Cortex of kidney (tissue), 1 donor: ENCODE data around the gene EVA1A.

Experiments
- DNase-seq: peaks from one replicate; lab custom pipeline; 2025; lab: John Stamatoyannopoulos, UW

The EVA1A gene

DNA sequence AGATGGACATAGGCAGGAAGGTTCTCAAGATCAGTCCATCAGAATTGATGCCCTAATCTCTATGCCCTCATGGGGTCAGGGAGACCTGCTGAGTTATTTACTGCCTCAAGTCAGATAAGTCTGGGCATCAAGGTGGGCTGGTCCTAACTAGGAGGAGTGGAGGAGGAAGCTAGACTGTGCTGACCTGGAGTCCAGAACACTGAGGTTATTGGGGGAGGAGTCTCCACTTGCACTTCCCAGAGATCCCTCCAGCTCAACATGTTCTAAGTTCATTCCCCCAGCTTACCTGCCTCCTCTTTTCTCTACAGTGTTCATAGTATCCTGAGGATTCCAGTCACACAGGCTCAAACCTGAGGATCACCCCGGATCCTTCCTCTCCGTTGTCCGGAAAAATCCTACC lies 19.3 kb downstream of the EVA1A start:
- no peak for DNase-seq

DNA sequence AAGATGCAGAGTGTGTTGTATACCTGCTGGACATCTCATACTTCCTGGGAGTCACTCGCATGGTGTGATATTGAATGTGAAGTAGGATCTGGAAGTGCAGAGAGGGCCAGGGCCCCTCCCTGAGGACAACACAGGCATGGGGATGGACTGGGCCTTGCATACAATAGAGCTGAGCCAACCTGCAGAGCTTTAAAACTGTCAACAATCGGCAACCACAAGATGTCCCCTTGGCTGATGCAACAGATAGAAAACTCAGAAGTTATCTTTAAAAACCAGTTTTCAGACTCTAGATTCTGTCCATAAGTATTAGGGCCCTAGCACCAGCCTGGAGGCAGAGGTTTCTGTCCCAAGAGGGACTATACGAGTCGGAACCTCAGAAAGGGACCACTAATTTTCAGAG lies 19.7 kb downstream of the EVA1A start:
- no peak for DNase-seq

DNA sequence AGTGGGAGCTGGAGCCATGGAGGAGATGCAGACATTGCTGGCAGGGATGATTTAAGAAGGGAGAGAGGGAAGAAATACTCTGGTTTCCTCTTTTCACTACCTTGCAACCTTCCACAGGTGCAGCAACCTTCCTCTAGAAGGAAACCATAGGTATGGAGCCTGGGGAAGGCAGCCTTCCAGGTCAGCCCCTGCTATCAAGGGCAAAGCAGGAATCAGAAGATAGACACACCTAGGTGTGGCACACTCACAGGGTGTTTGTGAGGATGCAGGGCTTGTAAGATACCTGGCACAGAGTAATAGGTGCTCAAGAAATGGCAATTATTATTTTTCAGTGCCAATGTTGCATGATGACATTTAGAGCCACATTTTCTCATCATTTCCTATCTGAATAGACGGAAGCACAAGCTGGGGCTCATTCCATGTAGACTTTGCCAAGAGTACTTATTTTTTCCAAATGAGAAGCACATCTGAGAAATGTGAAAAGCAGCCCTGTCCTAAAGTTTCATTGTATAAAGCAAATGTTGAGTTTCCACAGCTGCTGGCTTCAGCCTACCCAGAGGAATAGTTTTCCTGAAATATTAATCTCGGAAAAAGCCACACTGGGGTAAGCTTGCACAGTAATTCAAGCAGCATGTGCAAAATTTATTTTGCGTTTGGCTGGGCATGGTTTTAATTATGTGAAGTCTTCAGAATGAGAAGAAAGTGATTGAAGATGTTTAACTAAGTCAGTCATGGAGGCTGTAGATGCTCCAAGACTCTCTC lies 20.6 kb downstream of the EVA1A start:
- DNase-seq: no peak

- no peak for DNase-seq
Observed at GRCh38 chr2:75538521-75539490, 21.9 kb downstream of the EVA1A start.

DNA sequence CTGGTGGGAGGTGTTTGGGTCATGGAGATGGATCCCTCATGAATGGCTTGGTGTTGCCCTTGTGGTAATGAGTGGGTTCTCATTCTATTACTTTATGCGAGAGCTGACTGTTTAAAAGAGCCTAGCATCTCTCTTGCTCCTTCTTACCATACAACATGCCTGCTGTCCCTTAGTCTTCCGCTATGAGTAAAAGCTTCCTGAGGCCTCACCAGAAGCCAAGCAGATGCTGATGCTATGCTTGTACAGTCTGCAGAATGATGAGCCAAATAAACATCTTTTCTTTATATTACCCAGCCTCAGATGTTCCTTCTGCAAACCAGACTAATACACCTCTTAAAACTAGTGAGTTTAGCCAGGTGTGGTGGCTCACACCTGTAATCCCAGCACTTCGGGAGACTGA lies 23.1 kb downstream of the EVA1A start:
- no peak for DNase-seq

DNA sequence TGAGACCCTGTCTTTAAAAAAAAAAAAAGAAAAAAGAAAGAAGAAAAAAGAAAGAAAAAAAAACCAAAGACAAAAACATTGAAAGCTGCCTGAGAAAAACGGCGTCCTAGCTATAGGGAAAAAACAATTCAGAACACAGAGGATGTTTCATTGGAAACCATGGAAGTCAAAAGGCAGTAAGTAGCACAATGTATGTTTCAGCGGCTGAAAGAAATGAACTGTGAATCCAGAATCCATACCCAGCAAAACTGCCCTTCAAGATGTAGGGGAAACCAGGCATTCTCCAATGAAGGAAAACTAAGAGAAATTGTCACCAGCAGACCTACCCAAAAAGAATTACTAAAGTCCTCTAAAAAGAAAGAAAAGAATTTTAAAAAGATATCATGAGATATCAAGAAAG lies 27.6 kb downstream of the EVA1A start:
- no peak for DNase-seq

DNA sequence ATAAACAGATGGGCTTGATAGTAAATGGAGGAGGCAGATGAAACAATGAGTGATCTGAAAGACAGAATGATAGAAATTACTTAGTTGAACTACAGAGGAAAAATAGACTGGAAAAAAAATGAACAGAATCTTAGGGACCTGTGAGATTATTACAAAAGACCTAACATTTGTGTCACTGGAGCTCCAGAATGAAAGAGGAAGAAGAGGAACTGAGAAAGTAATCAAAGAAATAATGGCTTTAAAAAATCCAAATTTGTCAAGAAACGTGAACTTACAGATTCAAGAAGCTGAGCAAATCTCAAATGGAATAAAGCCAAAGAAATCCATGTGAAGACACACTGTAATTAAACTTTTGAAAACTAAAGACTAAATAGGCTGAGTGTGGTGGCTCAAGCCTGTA lies 28.3 kb downstream of the EVA1A start:
- DNase-seq: no peak

DNA sequence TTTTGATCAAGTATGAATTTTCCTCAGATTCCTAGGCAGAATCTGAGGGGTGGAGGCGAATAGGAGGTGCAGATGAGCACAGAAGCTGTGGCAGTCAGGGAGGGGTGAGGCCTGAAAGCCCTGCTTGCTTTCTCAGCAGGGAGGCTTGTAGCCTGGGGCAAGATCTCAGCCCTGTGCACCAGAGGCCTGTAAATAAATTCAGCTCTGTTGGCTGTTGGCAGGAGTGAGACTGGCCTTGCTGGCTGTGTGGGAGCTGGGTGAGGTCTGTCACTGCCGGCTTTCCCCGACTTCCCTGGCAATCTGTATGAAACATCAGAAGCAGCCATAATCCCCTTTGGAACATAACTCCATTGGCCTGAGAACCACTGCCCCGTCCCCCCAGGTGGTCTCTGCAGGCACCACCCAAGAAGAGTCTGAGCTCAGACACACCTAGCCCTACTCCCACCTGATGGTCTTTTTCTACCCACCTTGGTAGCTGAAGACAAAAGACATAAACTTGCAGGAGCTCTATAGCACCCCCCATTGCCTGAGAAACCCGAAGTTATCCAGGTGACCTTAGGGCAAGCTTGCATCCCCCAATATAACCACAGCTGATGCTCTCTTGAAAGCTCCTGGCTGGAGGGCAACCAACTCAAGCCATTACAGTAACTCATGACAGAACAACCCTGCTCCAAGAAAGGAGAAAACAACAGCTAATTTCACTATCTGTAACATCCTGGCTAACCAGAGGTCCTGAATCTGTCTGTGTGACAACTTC lies 32.3 kb downstream of the EVA1A start:
- no peak for DNase-seq

GRCh38 chr2:75527676-75528075 lies 33.1 kb downstream of the EVA1A start:
- DNase-seq: no peak

GRCh38 chr2:75526842-75527241 lies 33.9 kb downstream of the EVA1A start:
- DNase-seq: no peak

DNA sequence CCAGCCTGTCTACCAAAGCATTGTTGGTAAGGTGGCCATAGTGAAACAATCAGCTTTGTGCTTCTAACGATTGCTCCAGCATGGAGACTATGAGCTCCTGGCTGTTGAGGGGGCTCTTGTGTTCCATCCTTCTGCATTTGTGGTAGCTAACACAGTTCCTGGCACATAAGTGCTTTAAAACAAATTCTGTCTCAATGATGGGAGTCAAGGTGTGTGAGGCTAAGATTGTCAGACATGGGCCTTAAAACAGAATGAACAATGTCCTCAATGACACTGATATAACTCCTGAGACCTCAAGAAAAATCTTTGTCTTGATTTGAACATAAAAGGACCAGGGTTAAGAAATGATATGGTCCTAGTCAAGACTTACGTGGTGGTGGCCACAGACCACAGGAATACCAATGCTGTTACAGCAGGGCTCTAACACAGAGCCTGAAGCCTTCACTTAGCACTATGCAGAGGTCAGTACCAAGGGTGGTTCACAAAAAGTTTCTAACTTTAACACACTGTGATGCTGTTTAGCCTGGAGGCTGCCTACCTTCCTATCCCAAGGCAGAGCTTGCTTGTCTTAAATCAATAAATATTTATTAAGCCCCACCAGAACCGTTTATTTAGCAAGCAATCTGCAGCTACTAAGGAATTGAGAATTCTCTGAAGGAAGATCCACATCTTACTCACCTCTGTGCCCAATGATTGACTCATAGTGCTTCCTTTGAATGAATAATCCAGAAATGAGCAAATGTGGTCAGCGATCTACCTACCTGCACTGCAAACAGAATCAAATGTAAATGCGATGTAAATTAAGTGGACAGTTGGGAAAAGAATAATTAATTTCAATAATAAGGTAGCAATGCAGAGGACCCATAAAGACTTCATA lies 35.1 kb downstream of the EVA1A start:
- DNase-seq: no peak

DNA sequence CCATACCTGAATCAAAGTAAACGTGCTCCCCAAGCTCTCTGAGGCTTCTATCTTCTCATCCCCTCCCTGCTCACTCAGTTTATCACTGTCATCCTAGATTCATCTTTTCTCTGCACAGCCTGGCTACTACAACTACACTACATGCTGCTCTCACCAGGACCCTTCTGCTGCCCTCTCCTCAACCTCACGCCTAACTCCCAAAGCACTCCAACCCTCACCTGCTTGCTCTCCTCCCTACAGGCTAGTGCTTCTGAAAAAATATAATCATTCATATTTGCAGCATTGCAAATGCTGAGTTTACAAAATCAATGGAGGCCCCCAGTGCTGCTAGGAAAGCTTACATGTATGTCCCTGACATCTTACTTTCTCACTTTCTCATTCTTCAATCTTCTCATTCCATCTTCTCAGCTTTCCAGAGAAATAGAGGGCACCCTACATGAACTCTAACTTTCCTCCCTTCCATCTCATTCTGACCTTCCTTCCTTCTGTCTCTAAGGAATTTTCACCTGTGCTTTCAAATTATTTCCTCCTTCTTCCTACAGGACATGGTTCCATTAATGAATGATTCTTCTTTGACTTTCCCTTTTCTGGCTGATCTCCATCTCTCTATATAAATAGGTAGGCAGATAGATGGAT lies 36.3 kb downstream of the EVA1A start:
- DNase-seq: no peak

DNA sequence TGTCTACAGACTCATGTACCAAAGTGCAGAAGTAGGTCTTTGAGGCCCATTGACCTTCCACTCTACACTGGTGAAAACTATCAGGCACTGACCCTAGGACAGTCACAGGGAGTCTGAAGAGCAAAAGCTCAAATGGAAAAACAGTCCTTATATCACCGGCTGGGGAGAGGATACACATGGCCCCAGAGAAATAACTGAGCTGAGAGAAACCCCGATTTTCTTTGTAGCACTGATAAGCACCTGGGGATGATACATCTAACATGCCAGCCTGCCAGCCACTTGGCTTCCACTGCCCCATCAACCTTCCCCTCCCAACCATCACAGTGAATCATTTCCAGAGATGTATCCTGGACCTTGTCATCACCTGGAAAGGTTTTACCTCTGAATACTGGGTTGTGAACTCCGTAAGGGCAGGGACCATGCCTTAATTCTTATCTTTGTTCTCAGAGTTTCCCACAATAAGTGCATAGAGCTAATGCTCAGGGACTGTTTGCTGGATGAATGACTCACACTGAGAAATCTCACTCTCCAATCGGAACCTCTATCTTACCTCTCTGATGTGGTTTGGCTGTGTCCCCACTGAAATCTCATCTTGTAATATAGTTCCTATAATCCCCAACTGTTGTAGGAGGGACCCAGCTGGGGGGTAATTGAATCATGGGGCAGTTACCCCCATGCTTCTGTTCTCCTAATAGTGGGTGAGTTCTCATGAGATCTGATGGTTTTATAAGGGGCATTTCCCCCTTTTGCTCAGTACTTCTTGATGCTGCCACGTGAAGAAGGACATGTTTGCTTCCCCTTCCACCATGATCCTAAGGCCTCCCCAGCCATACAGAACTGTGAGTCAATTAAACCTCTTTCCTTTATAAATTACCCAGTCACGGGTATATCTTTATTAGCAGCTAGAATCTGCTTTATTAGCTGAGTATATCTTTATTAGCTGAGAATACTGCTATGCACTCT lies 37.1 kb downstream of the EVA1A start:
- no peak for DNase-seq

- DNase-seq: no peak
Observed at GRCh38 chr2:75522543-75523312, 38.0 kb downstream of the EVA1A start.

- no peak for DNase-seq
Observed at GRCh38 chr2:75521225-75521872, 39.4 kb downstream of the EVA1A start.

GRCh38 chr2:75519843-75520242 lies 40.9 kb downstream of the EVA1A start:
- no peak for DNase-seq

DNA sequence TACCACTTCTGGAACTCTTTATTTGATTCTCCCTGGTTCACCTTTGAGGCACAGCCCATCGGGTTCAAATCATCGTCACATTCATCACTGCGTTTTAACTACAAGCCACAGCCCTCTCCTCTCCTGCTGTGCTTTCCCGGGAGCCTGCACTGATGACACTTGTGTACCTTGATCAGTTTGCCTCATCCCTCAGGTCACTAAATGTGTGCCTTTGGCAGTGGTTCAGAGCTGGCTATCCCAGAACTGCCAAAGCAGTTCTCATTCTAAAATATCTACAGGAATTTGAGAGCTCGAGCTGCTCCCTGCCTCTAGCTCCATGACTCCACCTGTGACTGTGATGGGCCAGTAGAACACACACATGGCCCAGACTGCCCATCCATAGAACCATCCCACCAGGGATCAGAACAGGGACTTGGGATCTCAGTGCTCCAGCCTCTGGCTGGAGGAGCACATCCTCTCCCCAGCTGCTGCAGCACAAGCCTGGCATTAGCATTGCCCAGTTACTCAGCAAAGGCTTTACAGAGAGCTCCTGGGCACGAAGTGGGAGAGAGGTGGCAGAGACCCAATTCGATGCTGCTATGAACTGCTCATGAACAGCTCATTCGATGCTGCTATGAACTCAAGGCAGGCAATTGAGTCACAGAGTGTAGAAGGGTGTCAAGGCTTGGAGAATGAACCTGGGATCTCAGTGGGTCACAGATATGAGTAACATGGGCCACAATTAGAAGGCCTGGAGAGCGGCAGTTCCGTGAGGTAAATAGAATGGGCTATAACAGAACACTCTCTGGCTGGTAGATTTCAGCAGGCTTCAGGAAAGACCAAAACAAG lies 41.9 kb downstream of the EVA1A start:
- DNase-seq: no peak
